Lower leg skin (tissue), 3 donors: Measurements from ENCODE around the gene SHKBP1.

ENCODE experiments used
- CTCF ChIP-seq, 3 donors: fragments of 450-650 bp; IDR thresholded peaks; one replicate each; pipeline ENCODE4 v1.5.1; 2016; ENCODE audit warnings: antibody characterized with exemption in 3 of 3, mild to moderate bottlenecking in 3 of 3, moderate library complexity in 2 of 3
- POLR2A ChIP-seq, 2 donors: fragments of 450-650 bp; IDR thresholded peaks; one replicate each; pipeline ENCODE4 v1.6.1; 2016 to 2017; ENCODE audit warnings: antibody characterized with exemption in 2 of 2, mild to moderate bottlenecking in 1 of 2, moderate library complexity in 1 of 2

- TF ChIP-seq CTCF (IDR thresholded peaks at IDR 0.05) (no peak), POLR2A (IDR thresholded peaks at IDR 0.05) (no peak)
Measured at GRCh38 chr19:40614622-40615411, 38.1 kb downstream of the SHKBP1 start.
